TTC549 (cell line): ENCODE data around the gene FARP1.

Source experiments
- FAIRE-seq: peaks from 2 replicates; lab custom pipeline; 2012; peaks lifted over from hg19 to GRCh38; lab: Jason Lieb, UNC

Gene FARP1

DNA sequence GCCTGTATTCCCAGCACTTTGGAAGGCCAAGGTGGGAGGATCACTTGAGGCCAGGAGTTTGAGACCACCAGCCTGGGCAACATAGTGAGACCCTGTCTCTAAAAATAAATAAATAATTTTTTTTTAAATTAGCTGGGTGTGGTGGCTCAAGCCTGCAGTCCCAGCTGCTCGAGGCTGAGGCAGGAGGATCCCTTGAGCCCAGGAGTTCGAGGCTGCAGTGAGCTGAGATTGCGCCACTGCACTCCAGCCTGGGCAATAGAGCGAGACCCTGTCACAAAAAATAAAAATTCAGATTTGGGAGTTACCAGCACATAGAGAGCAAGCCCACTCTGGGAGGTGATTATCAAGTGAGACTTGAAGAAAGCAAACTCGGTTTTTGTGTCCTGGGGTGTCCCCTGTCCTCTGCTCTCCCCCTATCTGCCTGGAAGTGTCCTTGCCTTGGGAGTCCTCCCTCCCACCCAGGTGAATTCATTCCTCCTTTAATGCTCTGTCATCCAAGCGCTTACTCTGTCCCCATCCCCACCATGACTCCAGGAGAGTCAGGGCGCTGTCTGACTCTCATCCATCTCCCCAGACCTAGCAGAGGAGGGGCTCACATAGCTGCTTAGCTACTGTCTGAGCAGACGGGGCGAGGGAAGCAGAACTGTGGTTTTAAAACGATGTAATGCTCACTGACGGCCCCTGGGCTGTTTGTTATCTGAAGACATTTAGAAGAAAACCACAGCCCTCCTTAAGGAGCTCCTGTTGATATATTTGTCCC is 287.3 kb downstream of the FARP1 start:
- no peak for FAIRE-seq

- FAIRE-seq, result no peak
Measured at GRCh38 chr13:98432638-98433037, 289.7 kb downstream of the FARP1 start.

GRCh38 chr13:98433654-98434053 is 290.8 kb downstream of the FARP1 start:
- FAIRE-seq, result no peak

DNA sequence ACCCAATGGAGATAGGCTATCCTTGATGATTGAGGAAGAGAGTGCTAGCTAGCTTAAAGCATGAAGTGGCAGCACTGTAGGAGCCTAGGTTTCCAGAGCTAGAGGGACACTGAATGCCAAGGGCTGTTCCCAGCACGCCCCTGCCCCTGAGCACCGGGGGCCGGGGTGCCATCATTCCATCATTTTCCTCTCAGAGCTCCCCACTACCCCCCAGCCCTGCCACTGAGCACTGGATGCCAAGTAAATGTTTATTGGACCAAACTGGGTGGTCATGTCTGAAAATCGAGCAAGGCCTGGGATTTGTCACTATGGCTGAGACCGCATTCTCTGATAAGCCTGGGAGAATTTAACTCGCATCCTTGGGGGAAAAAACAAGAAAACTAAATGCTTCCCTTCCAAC is 291.2 kb downstream of the FARP1 start:
- FAIRE-seq, result no peak

GRCh38 chr13:98435376-98435775 is 292.5 kb downstream of the FARP1 start:
- FAIRE-seq, result no peak

DNA sequence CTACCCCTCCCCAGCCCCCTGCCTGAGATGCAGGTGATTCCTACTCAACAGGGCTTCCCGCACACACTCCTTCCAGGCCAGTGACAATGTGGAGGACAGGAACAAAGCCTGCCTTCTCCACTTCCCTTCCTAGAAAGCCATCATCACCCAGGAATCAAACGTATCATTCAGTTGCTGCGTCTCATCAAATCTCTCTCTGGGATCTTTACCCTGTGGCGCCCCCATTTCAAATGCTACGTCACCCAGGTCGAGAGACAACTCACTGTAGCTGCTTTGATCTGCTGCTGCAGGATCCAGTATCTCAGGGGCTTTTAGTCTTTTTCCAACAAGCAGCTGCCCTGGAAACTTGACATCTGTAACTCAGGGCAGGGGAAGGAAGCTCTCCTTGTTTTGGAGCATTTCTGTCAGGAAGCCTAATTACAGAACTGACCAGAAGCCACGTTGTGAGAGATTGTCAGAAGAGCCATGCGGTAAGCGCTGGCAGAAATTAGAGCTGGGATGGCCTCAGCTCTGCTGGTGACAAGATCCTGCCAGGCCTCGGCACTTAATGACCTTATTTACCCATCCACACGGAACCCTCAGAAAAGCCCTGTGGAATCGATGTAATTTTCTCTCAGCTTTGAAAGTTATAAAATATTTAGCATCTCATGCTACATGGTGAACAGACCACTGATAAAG is 293.5 kb downstream of the FARP1 start:
- no peak for FAIRE-seq

DNA sequence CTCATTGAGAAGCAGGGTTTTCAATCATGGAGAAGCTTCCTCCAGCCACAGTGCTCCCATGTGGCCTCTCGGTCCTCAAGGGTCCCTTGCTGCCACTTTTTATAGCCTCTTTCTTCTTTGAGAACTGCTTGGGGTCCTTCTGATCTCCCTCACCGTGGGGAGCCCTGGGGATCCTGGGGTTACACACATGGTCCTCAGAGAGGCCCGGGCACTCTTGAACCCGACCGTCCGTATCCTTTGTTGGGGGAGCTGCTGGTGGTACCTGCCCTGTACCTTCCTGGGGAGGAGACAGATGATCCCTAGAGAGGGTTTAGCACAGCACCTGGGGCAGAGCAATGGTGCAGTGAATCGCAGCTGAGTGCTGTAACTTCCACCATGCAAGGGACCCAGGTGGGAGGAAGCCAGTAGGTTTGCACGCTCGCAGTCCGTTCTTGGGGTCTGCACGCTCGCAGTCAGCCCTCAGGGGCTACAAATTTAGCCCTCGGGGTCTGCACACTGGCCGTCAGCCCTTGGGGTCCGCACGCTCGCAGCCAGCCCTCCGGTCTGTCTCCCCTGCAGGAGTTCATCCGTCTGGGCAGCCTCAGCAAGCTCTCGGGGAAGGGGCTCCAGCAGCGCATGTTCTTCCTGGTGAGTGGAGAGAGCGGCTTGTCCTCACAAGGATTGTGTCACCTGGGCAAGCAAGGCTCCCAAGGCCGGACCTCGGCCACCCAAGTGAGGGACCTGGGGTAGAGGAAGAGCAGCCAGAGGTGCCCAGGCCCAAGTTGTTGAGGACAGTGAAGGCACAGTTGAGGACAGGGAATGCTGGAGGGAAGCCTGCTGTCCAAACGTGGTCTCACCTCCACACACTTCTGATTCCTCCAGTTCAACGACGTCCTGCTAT is 295.6 kb downstream of the FARP1 start:
- no peak for FAIRE-seq

GRCh38 chr13:98439126-98439828 is 296.4 kb downstream of the FARP1 start:
- FAIRE-seq, result no peak

GRCh38 chr13:98439896-98440295 is 297.0 kb downstream of the FARP1 start:
- no peak for FAIRE-seq

DNA sequence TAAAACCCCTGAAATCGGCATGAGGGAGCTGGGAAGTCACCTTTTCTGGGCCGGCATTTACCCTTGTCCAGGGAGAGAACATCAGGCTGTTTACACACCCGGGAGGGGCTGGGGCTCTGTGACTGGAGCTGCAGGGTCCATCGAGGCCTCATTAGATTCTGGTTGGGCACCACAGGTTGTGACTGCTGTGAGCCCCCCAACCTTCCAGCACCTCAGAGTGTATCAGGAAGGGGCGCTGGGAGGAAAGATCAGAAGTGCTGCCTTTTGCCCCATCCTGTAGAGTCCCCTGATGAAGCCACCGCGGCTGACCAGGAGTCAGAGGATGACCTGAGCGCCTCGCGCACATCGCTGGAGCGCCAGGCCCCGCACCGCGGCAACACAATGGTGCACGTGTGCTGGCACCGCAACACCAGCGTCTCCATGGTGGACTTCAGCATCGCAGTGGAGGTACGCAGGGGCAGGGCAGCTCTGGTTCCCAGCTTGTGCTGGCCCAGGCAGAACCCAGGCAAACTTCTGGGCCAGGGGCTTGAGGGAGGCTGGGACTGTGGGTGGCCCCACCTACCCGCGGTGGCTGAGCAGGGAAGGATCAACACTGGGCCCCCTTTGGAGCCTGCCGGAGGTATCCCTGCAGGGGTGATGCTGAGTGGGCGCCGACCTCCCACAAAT is 297.6 kb downstream of the FARP1 start:
- no peak for FAIRE-seq

DNA sequence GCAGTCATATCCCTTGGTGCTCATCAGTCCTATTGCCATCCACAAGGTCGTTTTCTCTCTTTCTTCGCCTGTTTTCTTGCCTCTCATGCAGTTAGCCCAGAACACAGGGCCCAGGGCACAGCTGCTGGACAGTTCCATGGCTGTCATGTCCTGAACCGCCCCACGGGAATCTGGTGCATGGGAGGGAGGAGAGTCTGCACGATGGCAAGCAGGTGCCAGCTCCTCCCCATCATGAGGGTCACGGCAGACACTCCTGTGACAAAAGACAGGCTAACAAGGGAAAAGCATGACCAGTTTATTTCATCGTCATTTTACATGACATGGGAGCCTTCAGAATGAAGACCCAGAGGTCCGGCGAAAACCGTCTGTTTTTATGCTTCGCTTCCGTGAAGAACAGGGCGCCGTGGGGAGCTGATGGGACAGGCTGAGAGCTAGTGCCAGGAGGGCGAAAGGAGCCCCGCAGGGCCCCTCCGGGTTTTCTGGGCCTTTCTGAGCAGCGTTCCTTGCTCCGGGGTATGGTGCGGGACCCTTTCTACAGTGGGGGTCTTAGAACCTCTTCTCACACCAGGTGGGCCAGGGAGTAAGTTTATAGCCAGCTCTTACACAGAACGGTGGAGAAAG is 298.3 kb downstream of the FARP1 start:
- no peak for FAIRE-seq

GRCh38 chr13:98442391-98443230 is 299.7 kb downstream of the FARP1 start:
- FAIRE-seq, result no peak

GRCh38 chr13:98443329-98443728 is 300.4 kb downstream of the FARP1 start:
- no peak for FAIRE-seq

DNA sequence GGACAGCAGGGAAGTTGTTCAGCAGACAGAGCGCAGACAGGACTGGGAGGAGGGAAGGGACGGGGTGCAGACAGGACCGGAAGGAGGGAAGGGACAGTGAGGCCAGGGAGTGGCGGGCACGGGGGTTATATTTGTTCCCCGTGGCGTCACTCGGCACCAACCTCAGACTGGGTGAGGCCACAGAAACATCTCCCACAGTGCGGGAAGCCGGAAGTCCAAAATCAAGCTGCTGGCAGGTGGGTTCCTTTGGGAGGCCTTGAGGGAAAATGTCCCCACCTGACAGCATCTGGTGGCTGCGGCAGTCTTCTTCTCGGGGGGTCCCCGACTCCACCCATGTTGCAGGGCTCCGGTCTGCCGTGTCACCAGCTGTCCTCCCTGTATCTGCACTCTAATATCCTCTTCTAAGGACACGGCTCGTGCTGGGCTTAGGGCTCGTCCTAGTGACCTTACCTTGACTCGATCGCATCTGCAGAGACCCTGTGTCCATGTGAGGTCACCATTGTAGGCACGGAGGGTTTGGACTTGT is 301.0 kb downstream of the FARP1 start:
- FAIRE-seq, result no peak

- no peak for FAIRE-seq
Measured at GRCh38 chr13:98444381-98444780, 301.5 kb downstream of the FARP1 start.

- no peak for FAIRE-seq
Measured at GRCh38 chr13:98445340-98446233, 302.7 kb downstream of the FARP1 start.

GRCh38 chr13:98446234-98446621 is 303.3 kb downstream of the FARP1 start:
- FAIRE-seq, result no peak

- FAIRE-seq, result no peak
Measured at GRCh38 chr13:98447130-98447529, 304.2 kb downstream of the FARP1 start.
